ENCODE results near the gene UBE2J2.

DNA sequence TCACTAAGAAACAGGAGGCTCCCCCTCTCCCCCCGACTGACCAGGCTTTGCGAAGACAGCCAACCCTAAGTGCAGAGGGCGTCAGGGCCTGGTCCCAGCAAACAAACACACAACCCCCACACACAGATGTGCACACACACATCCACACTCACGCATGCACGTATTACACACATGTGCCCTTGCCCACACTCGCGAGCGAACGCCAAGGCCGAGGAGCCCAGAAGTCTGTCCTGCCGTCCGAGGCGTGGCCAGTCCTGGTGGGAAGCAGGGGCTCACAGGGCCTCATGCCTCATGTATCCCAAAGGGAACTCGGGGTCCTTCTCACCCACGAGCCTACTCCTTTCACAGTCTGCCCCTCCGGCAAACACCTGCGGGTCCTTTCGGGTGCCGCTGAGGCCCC is 43.9 kb downstream of the UBE2J2 start:
- TF ChIP-seq EZH2 (IDR thresholded peaks at IDR 0.05; ENCODE audit: borderline replicate concordance, low read depth, low read length, severe bottlenecking): no peak
- TF ChIP-seq, protein P1, sequence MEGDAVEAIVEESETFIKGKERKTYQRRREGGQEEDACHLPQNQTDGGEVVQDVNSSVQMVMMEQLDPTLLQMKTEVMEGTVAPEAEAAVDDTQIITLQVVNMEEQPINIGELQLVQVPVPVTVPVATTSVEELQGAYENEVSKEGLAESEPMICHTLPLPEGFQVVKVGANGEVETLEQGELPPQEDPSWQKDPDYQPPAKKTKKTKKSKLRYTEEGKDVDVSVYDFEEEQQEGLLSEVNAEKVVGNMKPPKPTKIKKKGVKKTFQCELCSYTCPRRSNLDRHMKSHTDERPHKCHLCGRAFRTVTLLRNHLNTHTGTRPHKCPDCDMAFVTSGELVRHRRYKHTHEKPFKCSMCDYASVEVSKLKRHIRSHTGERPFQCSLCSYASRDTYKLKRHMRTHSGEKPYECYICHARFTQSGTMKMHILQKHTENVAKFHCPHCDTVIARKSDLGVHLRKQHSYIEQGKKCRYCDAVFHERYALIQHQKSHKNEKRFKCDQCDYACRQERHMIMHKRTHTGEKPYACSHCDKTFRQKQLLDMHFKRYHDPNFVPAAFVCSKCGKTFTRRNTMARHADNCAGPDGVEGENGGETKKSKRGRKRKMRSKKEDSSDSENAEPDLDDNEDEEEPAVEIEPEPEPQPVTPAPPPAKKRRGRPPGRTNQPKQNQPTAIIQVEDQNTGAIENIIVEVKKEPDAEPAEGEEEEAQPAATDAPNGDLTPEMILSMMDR (IDR thresholded peaks at IDR 0.05; ENCODE audit: borderline replicate concordance, extremely low read depth, low read length, poor library complexity, severe bottlenecking): no peak

Measured in DND-41 (cell line).